ENCODE data around the gene USH1C. TPM values are rescaled to one million over a fixed set of nuclear protein-coding genes. Genes with fewer than 3 reads are reported as not detected.

The USH1C gene
- total RNA-seq, 1 experiment from 2014 or later, result 17.5 TPM

DNA sequence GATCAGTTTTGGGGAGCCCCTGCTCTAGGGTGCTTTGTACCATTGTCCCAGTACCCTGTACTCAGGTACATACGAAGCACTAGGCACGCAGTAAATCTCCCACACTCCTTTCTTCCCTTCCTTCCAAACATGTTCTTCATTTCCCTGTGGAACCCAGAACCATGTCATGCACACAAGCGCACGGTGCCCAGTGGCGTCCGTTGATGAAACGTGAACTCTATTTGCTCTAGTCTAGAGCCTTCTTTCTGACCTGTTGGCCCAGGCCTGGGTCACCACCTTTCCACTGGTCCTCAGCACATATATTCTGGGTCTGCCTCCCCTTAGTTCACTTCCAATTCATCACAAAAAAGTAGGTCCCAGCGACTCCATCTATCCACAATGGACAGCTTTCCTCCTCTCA lies 7.0 kb downstream of the USH1C start:
- CTCF ChIA-PET, result interaction anchor here (0.6 to 1.0 kb wide), 2 partner anchors 9 to 32 kb away, joined by 3 read pairs; no protein-coding TSS in a partner anchor
- no TSS peak for BruUV-seq (replicated peaks)
- H3K4me3 Mint-ChIP-seq (ENCODE audit: low read depth, unreplicated experiment), result no peak overlapping the region
- H3K4me1 Mint-ChIP-seq (ENCODE audit: low read depth, unreplicated experiment), result peaks cover 30% of the 10 kb centered on the region
- no peak for DNase-seq
- intact Hi-C loops (cut with micrococcal nuclease; ENCODE audit: unreplicated experiment), result no loop called here
- no peaks in the 10 kb centered on the region for H3K27me3 Mint-ChIP-seq (ENCODE audit: unreplicated experiment)
- TF ChIP-seq, protein P1, sequence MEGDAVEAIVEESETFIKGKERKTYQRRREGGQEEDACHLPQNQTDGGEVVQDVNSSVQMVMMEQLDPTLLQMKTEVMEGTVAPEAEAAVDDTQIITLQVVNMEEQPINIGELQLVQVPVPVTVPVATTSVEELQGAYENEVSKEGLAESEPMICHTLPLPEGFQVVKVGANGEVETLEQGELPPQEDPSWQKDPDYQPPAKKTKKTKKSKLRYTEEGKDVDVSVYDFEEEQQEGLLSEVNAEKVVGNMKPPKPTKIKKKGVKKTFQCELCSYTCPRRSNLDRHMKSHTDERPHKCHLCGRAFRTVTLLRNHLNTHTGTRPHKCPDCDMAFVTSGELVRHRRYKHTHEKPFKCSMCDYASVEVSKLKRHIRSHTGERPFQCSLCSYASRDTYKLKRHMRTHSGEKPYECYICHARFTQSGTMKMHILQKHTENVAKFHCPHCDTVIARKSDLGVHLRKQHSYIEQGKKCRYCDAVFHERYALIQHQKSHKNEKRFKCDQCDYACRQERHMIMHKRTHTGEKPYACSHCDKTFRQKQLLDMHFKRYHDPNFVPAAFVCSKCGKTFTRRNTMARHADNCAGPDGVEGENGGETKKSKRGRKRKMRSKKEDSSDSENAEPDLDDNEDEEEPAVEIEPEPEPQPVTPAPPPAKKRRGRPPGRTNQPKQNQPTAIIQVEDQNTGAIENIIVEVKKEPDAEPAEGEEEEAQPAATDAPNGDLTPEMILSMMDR (IDR thresholded peaks at IDR 0.05; ENCODE audit: unreplicated experiment), result no peak
- H3K36me3 Mint-ChIP-seq (ENCODE audit: insufficient read depth, unreplicated experiment), result peaks cover 3% of the 10 kb centered on the region
- no peaks in the 10 kb centered on the region for H3K9me3 Mint-ChIP-seq (ENCODE audit: low read depth, unreplicated experiment)
- H3K27ac Mint-ChIP-seq (ENCODE audit: unreplicated experiment), result no peak overlapping the region

DNA sequence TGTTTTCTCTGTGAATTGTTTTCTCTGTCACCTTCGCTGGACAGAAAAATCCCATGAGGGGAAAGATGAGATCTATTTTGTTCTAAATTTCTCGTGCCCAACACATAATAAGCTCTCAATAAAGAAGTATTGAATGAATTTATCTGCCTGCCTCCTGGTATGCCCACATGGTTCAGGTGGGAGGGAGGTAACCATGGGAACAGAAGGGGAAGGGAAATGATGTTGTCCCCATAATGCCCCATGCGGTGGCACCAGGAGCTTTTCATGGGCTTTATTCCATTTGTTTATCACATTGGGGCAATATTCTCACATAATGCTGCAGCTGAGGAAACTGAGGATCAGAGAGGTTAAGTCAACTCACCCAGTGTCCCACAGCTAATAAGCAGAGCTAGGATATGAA lies 8.7 kb downstream of the USH1C start:
- H3K9me3 Mint-ChIP-seq (ENCODE audit: low read depth, unreplicated experiment), result no peaks in the 10 kb centered on the region
- H3K4me1 Mint-ChIP-seq (ENCODE audit: low read depth, unreplicated experiment), result peaks cover 15% of the 10 kb centered on the region
- H3K4me3 Mint-ChIP-seq (ENCODE audit: low read depth, unreplicated experiment), result no peak overlapping the region
- no peak overlapping the region for H3K27ac Mint-ChIP-seq (ENCODE audit: unreplicated experiment)
- no TSS peak for BruUV-seq (replicated peaks)
- DNase-seq, result no peak
- no peaks in the 10 kb centered on the region for H3K36me3 Mint-ChIP-seq (ENCODE audit: insufficient read depth, unreplicated experiment)
- TF ChIP-seq, protein P1 (IDR thresholded peaks at IDR 0.05; ENCODE audit: unreplicated experiment), result no peak
- CTCF ChIA-PET, result no interaction called here
- H3K27me3 Mint-ChIP-seq (ENCODE audit: unreplicated experiment), result no peaks in the 10 kb centered on the region
- intact Hi-C loops (cut with micrococcal nuclease; ENCODE audit: unreplicated experiment), result no loop called here

DNA sequence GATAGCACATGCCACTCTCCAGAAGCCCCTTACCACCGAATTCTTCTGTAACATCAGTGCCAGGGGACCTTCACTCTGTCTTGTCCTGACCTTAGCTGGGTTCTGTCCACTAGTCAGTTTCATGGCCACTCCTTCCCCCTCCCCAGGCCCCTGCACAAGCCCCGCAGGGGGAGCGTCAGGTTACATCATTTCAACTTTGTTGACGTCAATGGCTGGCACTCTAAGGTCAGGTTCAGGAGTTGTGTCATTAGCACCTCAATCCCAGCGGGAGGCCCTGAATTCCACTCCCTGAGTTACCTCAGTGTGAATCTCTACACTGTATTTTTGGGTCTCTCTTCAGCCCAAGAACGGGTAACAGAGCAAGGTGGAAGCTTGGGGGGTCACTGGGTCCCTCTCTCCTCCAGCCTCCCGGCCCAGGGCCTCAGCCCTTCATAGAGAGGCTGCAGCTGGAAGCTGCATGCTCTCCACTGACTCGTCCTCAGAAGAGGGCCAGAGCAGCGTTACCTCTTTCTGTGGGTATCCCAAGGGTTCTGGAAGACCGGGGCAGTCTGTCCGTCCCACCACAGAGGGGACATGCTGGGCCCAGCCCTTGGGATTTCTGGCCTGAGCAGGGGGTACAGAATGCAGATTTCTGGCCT lies 10.3 kb downstream of the USH1C start:
- BruUV-seq (replicated peaks), result no TSS peak
- TF ChIP-seq, protein P1 (IDR thresholded peaks at IDR 0.05; ENCODE audit: unreplicated experiment), result no peak
- intact Hi-C loops (cut with micrococcal nuclease; ENCODE audit: unreplicated experiment), result no loop called here
- no peak for DNase-seq
- Mint-ChIP-seq H3K27ac (ENCODE audit: unreplicated experiment) (no peak overlapping the region), H3K36me3 (ENCODE audit: insufficient read depth, unreplicated experiment) (no peaks in the 10 kb centered on the region), H3K4me3 (ENCODE audit: low read depth, unreplicated experiment) (no peak overlapping the region), H3K27me3 (ENCODE audit: unreplicated experiment) (no peaks in the 10 kb centered on the region), H3K4me1 (ENCODE audit: low read depth, unreplicated experiment) (peaks cover 12% of the 10 kb centered on the region), H3K9me3 (ENCODE audit: low read depth, unreplicated experiment) (no peaks in the 10 kb centered on the region)
- CTCF ChIA-PET, result no interaction called here

DNA sequence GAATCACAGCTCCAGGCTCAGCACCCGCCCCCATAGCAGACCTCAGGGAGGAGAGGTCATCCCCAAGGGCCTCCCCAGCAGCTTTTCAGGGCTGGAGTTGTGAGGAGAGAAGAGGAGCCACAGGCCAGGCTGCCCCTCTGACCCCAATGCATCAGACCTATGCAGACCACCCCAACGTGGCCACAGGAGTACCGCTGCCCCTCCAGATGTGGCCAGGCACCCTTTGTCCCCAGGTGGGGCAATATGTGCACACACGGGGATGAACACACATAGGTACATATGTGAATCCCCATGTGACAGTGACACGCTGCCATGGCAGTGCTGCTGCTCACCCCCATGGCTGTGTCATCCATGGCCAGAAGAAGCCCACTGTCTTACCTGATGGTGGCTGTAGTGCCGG lies 10.9 kb downstream of the USH1C start:
- CTCF ChIA-PET, result no interaction called here

More for the DNA sequence above, 10.9 kb downstream of the USH1C start:
- Mint-ChIP-seq H3K27ac (ENCODE audit: unreplicated experiment) (no peak overlapping the region), H3K27me3 (ENCODE audit: unreplicated experiment) (no peaks in the 10 kb centered on the region), H3K36me3 (ENCODE audit: insufficient read depth, unreplicated experiment) (no peaks in the 10 kb centered on the region), H3K4me1 (ENCODE audit: low read depth, unreplicated experiment) (peaks cover 12% of the 10 kb centered on the region), H3K4me3 (ENCODE audit: low read depth, unreplicated experiment) (no peak overlapping the region), H3K9me3 (ENCODE audit: low read depth, unreplicated experiment) (no peaks in the 10 kb centered on the region)
- BruUV-seq (replicated peaks), result no TSS peak
- TF ChIP-seq, protein P1 (IDR thresholded peaks at IDR 0.05; ENCODE audit: unreplicated experiment), result no peak
- intact Hi-C loops (cut with micrococcal nuclease; ENCODE audit: unreplicated experiment), result no loop called here
- no peak for DNase-seq
